Kidney epithelial cell (primary cell): ENCODE measurements around the gene BATF. TPM values are rescaled to one million over a fixed set of nuclear protein-coding genes. Genes with fewer than 3 reads are reported as not detected.

Source experiments
- DNase-seq: peaks from one replicate; pipeline ENCODE4 v3.0.0-alpha.2; 2010; ENCODE audit warnings: low read depth
- H3K27me3 ChIP-seq: 2 replicates; pipeline ENCODE4 v1.6.0; 2011; ENCODE audit warnings: low read length; ENCODE audit not compliant: control insufficient read depth, insufficient read depth
- H3K36me3 ChIP-seq: 2 replicates; pipeline ENCODE4 v1.5.1; 2011; ENCODE audit warnings: low read length; ENCODE audit not compliant: control insufficient read depth, insufficient read depth
- H3K4me3 ChIP-seq: 2 replicates; pipeline ENCODE4 v1.5.1; 2011; ENCODE audit warnings: low read depth, mild to moderate bottlenecking, control low read depth, low read length
- total RNA-seq: library from RNA; depleted of rRNA; stranded (reverse); fragments of >200 nt; gene quantifications from 2 replicates; pipeline ENCODE4 v1.2.3, GENCODE V29; 2015
- TF ChIP-seq, protein P1 (sequence below): IDR thresholded peaks from 2 replicates; pipeline ENCODE4 v1.5.1; 2011; ENCODE audit warnings: mild to moderate bottlenecking, moderate library complexity, low read length, control low read depth, inconsistent platforms; ENCODE audit not compliant: insufficient read depth, poor library complexity, severe bottlenecking

Gene BATF
- total RNA-seq, 1 donor from 2014 or later, result not detected

DNA sequence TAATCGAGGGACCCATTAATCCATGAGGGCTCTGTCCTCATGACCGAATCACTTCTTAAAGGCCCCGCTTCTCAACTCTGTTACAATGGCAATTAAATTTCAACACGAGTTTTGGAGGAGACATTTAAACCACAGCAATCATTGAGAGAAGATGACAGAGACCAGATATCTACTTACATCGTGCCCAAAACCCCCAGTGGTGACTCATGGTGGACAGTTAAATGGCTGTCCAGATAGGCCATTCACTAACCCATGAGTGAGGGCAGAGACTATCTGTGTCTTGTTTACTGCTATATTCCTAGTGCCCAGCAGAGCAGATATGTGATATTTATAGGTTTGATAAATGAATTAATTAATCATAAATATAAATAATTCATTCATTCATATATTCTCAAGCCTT is 36.2 kb downstream of the BATF start:
- H3K27me3 ChIP-seq, result peaks cover 2% of the 10 kb centered on the region
- DNase-seq, result no peak
- no peaks in the 10 kb centered on the region for H3K36me3 ChIP-seq
- TF ChIP-seq, protein P1, sequence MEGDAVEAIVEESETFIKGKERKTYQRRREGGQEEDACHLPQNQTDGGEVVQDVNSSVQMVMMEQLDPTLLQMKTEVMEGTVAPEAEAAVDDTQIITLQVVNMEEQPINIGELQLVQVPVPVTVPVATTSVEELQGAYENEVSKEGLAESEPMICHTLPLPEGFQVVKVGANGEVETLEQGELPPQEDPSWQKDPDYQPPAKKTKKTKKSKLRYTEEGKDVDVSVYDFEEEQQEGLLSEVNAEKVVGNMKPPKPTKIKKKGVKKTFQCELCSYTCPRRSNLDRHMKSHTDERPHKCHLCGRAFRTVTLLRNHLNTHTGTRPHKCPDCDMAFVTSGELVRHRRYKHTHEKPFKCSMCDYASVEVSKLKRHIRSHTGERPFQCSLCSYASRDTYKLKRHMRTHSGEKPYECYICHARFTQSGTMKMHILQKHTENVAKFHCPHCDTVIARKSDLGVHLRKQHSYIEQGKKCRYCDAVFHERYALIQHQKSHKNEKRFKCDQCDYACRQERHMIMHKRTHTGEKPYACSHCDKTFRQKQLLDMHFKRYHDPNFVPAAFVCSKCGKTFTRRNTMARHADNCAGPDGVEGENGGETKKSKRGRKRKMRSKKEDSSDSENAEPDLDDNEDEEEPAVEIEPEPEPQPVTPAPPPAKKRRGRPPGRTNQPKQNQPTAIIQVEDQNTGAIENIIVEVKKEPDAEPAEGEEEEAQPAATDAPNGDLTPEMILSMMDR, result no peak
- no peak overlapping the region for H3K4me3 ChIP-seq

DNA sequence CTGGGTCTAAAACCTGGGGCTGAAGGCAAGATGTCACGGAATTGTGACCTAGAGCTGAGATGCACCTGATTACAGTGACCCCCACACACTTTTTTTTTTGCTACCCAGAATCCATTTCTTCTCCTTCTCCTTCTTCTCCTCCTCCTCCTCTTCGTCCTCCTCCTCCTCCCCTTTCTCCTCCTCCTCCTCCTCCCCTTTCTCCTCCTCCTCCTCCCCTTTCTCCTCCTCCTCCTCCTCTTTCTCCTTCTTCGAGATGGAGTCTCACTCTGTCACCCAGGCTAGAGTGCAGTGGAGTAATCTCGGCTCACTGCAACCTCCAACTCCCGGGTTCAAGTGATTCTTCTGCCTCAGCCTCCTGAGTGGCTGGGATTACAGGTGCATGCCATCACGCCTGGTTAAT is 36.8 kb downstream of the BATF start:
- Histone ChIP-seq H3K4me3 (no peak overlapping the region), H3K36me3 (no peaks in the 10 kb centered on the region), H3K27me3 (peaks cover 2% of the 10 kb centered on the region)
- TF ChIP-seq, protein P1, result no peak
- no peak for DNase-seq

DNA sequence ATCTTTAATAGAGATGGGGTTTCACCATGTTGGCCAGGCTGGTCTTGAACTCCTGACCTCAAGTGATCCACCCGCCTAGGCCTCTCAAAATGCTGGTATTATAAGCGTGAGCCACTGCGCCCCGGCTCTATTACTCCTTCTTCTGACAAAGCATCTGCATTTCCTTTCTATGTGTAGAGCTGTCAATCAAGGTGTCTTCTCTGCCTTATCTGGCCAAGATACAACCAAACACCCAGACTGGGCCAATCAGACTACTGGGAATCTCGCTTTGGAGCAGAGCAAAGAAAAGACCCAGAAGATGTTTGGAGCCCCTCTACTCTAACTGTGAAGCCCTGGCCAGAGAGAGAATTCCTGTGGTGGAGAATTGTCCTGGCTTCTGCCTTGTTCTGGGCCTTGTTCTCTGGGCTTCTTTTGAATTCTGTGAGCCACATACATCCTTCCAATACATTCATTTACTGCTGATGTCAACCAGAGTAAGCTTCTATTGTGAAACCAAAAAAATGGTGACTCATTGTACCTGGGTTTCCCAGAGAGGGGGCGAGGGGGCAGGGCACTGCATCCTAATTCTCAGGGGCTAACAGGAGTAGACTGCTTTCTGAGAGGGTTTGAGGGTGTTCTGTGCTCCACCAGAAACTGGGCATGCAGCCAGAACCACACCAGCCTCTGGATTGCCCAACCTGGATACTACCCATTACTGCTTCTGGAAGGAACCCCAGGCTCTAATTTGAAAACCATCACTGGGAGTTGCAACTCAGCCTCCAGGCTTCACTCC is 37.4 kb downstream of the BATF start:
- Histone ChIP-seq H3K27me3 (peaks cover 4% of the 10 kb centered on the region), H3K36me3 (no peaks in the 10 kb centered on the region), H3K4me3 (no peak overlapping the region)
- TF ChIP-seq, protein P1, result no peak
- DNase-seq, result peak; percentile 26

DNA sequence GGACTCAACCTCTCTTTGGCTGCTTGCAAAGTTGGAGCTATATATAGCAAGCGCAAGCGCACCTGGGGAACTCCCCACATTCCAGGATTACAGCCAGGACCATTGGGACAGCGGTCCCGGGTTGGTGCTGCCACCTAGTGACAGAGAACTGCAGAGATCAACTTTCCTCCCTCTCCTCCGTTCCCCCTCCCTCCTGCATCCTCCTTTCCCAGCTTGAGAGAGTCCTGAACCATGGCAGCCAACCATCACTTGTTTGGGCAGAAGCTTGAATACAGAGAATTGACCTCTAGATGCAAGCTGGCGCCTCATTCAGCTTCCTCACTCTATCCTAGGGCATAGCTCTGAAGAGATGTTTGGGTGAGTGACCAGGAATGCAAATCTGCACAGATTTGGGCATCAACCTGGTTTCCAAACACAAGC is 38.8 kb downstream of the BATF start:
- Histone ChIP-seq H3K36me3 (no peaks in the 10 kb centered on the region), H3K4me3 (no peak overlapping the region), H3K27me3 (peaks cover 4% of the 10 kb centered on the region)
- TF ChIP-seq, protein P1, result peak; percentile 89
- DNase-seq, result peak; percentile 53

DNA sequence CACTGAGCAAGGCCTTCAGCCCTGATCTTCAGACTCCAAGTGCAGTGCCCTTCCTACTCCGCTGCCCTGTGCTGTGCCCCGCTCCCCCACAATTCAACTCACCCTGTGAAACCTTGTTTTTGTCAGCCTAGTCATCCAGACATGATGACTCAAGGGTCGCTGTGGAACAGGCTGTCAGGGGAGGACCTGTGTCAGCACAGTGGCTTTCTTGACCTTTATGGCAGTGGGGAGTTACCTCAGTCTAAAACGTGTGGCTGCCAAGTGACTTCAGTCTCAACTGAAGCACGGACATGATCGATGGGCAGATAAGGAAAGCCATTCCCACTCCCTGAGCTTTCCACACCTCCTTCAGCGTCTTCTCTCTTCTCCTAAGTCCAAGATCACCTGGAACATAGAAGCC is 39.8 kb downstream of the BATF start:
- TF ChIP-seq, protein P1, result no peak
- Histone ChIP-seq H3K4me3 (no peak overlapping the region), H3K36me3 (no peaks in the 10 kb centered on the region), H3K27me3 (peaks cover 4% of the 10 kb centered on the region)
- peak; percentile 12 for DNase-seq

DNA sequence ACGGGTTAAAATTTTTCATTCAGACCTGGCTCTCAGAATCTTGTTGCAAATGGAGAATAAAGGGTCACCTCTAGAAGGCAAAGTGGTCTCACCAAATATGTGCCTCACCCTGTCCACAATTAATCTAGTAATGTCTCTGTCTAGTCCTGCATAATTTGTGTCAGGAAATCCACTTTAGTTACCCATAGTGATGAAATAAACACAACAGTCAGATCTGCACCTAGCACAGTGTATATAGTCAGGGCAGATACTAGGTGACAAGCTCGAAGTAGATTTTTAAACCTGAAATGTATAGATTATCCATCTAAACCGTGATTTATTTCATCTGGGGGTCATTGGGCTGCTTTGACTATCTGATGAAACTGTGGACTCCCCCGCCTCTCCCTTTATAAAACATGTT is 40.2 kb downstream of the BATF start:
- DNase-seq, result no peak
- TF ChIP-seq, protein P1, result no peak
- H3K27me3 ChIP-seq, result peaks cover 4% of the 10 kb centered on the region
- H3K36me3 ChIP-seq, result no peaks in the 10 kb centered on the region
- H3K4me3 ChIP-seq, result no peak overlapping the region
